Cortex of kidney (tissue), 1 donor: Measurements from ENCODE around the gene BMPR1A.

Experiments
- DNase-seq: peaks from one replicate; lab custom pipeline; 2025; lab: John Stamatoyannopoulos, UW

The BMPR1A gene

DNA sequence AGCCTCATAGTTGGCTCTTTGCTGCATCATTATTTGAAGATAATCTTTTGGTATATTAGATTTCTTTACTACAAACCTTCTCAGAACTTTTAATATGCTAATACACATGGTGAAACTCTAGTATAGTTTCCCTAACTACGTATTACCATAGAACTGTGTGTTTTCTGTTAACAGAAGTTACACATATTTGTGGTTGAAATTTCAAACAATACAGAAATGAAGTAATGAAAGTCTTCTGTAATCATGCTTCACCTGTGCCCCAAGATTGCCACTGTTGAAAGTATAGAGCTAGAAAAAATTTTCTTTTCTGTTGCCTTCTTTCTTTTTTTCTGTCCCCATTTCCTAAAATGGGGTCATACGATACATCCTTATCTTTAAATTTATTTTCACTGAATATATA is 9.1 kb downstream of the BMPR1A start:
- no peak for DNase-seq

DNA sequence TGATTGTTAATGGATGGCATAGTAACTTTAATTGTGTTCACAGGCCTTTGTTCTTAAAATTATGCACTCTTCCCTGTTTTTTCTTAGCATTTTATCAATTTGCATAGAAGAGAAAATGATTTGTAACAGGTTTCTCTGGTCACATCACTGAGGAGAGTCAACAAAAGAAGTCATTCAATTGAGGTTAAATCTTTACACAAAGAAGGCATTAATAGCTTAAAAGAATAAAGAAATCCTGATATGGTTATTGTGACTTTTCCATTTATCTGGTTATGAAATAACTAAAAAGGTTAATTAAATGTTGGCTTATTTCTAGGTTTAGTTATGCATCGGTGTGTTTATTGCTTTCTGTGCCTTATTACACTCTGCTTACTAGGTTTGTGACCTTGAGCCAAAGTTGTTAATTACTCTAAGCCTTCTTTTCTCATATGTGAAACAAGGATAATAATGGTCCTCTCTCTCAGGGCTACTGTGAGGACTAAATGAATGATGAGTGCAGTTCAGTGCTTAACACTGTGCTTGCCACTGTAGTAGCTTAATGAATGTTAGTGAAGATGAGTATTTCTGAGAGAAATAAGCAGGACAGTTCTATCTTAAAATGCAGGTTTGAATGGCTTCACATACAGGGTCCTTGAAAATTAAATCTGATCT is 12.1 kb downstream of the BMPR1A start:
- DNase-seq: no peak

GRCh38 chr10:86769991-86770390 is 13.6 kb downstream of the BMPR1A start:
- no peak for DNase-seq

DNA sequence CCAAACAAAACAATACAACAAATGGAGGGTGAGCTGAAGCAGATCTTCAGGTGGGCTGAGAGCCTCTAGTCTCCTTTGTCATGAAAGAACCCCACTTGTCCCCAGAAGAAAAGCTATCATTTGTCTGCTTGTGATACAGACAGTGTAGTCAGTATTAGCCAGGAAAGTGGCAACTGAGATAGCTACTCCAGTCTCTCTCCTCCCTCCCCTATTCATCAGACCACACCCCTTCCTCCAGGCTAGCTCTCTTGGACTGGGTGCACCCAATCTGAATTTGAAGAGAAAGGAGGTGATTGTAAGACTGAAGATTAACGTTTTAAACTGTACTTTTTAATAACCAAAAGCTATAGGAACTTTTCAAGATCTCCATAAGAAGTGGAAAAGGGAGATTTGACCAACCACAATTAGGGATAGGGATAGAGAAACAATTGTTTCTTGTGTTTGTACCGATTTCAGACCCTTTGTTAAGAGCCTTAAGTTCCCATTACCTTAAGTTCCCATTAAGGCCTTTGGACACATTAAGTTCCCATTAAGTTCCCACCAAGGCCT is 14.1 kb downstream of the BMPR1A start:
- DNase-seq: no peak

DNA sequence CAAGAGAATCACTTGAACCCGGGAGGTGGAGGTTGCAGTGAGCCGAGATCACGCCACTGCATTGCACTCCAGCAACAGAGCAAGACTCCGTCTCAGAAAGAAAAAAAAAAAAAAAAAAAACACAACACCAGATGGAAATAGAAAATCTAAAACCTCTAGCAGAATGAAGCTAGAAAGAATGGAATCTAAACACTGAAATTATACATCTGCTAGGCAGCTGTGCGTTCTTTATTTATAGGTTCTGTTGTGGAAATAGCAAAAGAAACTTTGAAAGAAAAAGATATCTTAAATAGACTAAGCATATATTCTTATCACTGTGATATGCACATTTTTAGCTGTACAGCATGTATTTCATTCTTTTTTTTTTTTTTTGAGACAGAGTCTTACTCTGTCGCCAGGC is 17.1 kb downstream of the BMPR1A start:
- no peak for DNase-seq

GRCh38 chr10:86775056-86775869 is 18.8 kb downstream of the BMPR1A start:
- no peak for DNase-seq

GRCh38 chr10:86775870-86776180 is 19.4 kb downstream of the BMPR1A start:
- DNase-seq: no peak

- no peak for DNase-seq
Observed at GRCh38 chr10:86779220-86780017, 23.0 kb downstream of the BMPR1A start.

GRCh38 chr10:86782701-86783418 is 26.4 kb downstream of the BMPR1A start:
- no peak for DNase-seq

DNA sequence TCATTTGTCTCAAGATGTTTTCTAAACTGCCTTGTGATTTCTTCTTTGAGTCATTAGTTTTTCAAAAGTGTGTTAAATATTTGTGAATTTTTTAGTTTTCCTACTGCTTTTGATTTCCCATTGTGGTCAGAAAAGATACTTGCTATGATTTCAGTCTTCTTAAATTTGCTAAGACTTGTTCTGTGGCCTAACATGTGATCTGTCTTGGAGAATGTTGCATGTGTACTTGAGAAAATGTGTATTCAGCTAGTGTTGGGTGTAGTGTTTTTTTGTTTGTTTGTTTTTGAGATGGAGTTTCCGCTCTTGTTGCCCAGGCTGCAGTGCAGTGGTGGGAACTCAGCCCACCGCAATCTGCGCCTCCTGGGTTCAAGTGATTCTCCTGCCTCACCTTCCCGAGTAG is 28.6 kb downstream of the BMPR1A start:
- no peak for DNase-seq

- DNase-seq: no peak
Observed at GRCh38 chr10:86785968-86786367, 29.5 kb downstream of the BMPR1A start.

GRCh38 chr10:86786368-86786767 is 29.9 kb downstream of the BMPR1A start:
- DNase-seq: no peak

GRCh38 chr10:86790394-86790793 is 34.0 kb downstream of the BMPR1A start:
- DNase-seq: no peak

DNA sequence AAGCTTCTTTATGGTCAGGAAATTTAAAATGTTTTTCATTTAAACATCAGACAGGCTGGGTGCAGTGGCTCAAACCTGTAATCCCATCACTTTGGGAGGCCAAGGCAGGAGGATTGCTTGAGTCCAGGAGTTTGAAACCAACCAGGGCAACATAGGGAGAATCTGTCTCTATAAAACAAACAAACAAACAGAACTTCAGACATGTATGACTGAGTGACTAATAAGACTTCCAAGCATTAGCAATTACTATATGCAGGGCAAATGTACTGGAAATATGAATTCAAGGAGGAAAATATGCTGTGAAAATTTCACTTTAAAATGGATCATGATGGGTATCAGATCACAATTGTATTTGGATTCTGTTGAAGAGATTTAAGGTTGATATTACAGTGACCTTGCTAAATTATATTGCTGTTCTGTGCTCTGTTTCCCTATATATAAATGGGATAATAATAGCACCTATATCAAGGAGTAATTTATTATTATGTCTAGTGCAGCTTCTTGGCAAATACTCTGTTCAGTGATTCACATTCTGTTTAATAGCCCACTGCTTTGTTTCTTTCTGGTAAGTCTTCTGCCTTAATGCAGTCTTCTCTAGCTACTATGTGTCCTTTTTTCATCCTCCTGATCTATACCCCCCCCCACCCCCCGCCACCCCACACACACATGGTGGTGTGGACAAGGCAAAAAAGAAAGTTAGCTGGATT is 36.2 kb downstream of the BMPR1A start:
- DNase-seq: no peak

GRCh38 chr10:86793696-86794095 is 37.3 kb downstream of the BMPR1A start:
- DNase-seq: no peak

- no peak for DNase-seq
Observed at GRCh38 chr10:86795353-86795752, 38.9 kb downstream of the BMPR1A start.

DNA sequence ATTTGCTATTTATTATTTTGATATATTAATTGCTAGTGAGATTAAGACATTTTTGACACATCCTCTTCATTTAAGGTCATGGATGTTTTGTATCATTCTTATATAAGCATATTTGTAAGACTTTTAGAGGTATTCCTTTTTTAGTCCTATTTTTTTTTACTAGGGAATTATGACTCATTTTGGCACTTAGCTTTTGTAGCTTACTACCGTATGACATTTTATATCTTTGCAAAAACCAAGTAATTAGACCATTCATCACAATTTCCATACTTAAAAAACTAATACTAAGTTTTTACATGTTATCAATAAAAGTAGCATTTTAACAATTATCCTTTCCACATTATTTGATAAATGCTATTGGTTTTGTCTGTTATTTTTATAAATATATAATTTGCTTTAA is 41.6 kb downstream of the BMPR1A start:
- DNase-seq: no peak

DNA sequence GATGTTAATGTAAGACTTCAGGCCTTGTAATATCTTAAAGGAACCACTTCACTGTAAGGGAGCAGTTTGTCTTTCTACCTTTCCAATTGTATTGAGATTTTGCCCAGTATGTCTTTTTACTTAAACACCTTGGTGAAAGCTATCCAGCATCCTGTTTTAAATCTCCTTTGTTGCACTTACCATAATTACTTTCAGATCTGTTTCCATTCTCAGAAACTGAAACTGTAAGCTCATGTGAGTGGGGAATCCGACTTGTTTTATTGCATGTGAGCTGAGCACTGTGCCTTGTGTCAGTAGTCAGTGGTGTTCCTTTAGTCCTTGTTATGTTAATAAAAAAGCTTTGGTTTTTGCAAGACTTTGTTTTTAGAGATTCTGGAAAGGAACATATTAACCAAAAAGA is 42.2 kb downstream of the BMPR1A start:
- no peak for DNase-seq

DNA sequence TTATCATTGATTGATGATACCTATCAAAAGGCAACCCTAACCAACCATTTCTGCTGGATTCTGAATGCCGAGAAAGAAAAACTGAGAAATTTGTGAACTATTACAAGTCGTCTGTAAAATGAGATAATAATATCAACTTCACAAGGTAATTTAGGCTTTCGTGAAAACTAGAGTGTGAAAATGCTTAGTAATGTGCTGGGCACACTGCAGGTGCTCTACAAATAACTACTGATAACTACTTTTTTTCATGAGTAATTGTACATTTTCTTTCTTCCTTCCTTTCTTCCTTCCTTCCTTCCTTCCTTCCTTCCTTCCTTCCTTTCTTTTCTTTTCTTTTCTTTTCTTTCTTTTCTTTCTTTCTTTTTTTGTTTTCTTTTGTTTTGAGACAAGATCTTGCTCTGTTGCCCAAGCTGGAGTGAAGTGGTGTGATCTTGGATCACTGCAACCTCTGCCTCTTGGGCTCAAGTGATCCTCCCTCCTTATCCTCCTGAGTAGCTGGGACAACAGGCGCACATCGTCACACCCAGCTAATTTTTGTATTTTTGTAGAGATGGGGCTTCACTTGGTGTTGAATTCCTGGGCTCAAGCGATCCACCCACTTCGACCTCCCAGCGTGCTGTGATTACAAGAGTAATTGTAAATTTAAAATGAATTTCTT is 42.9 kb downstream of the BMPR1A start:
- DNase-seq: no peak

- no peak for DNase-seq
Observed at GRCh38 chr10:86801995-86802394, 45.6 kb downstream of the BMPR1A start.
